Pancreas (tissue), 10 donors: ENCODE measurements around the gene HRH3. TPM values are rescaled to one million over a fixed set of nuclear protein-coding genes. Genes with fewer than 3 reads are reported as not detected.

Experiments
- ATAC-seq, 4 donors: fragments of 200-7000 bp; cut with Tn5 transposase; one replicate each; pipeline versions ENCODE4 v1.8.0 to v1.9.1; 2020; ENCODE audit warnings: mild to moderate bottlenecking in 4 of 4, moderate library complexity in 4 of 4
- DNase-seq, 6 donors: peaks; one replicate each; pipeline ENCODE4 v3.0.0-alpha.2; 2020
- FAIRE-seq: peaks from 2 replicates; lab custom pipeline; 2012; peaks lifted over from hg19 to GRCh38; lab: Jason Lieb, UNC
- H3K27ac ChIP-seq, 4 donors: fragments of 200-600 bp; sonication (generic); 1 replicate in 3 of 4; 2 replicates in 1 of 4; pipeline versions ENCODE4 v1.5.0 to v1.8.0; 2020
- H3K27me3 ChIP-seq, 4 donors: fragments of 200-600 bp; one replicate each; pipeline ENCODE4 v1.8.0; 2021
- H3K36me3 ChIP-seq, 3 donors: fragments of 200-600 bp; sonication (generic) in 1 of 3; one replicate each; pipeline versions ENCODE4 v1.5.0 to v1.8.0; 2020 to 2021
- H3K4me1 ChIP-seq, 3 donors: fragments of 200-600 bp; one replicate each; pipeline ENCODE4 v1.8.0; 2021
- H3K4me3 ChIP-seq, 4 donors: fragments of 200-600 bp; sonication (generic) in 2 of 4; one replicate each; pipeline versions ENCODE4 v1.5.0 to v1.8.0; 2020 to 2021
- H3K9me3 ChIP-seq, 4 donors: fragments of 200-600 bp; one replicate each; pipeline ENCODE4 v1.8.0; 2021
- WGBS, 2 donors: extraction: QIAGEN DNeasy Blood & Tissue Kit; methylation state at CpG; one replicate each; pipeline ENCODE4 v1.1.7; 2013; 5-methylcytosine and 5-hydroxymethylcytosine counted together
- intact Hi-C, 3 donors: fragments of 100-400 bp; cut with DNase I; formaldehyde crosslinking; loops; one replicate each; pipeline versions ENCODE4 v1.11.1 to v1.14.2; 2022
- polyA plus RNA-seq, 2 donors: library from polyadenylated mRNA; stranded (reverse); fragments of 200-250 nt; gene quantifications; one replicate each; pipeline ENCODE4 v1.2.3, GENCODE V29; 2013
- total RNA-seq, 6 donors: library from RNA; stranded (reverse); fragmentation: NEBNext Ultra II Directional in 4 of 6; extraction: Animal tissue kit (Norgen Biotek cat#: 25700) in 4 of 6; gene quantifications; one replicate each; pipeline versions ENCODE4 v1.2.1 to v1.2.4, GENCODE V29; 2021 to 2023
- TF ChIP-seq, protein P1 (sequence below), 4 donors: fragments of 200-600 bp; sonication (generic) in 3 of 4; IDR thresholded peaks; one replicate each; pipeline versions ENCODE4 v1.5.0 to v1.8.0; 2021; ENCODE audit warnings: antibody characterized with exemption in 4 of 4
- donor health status: healthy with polysubstance abuse.
- donor health status: DM: no; HTN: no; CAD: no; lungs with moderate emphysema.
- donor health status: DM: no; HTN: no; CAD: no.
- donor health status: control.
- donor health status: control.
- donor health status: Bipolar disorder and iron deficiency.
- donor health status: DM: yes; HTN: yes; CAD: no.
- donor health status: DM: no; HTN: no; CAD: no.
- donor health status: DM: no; HTN: no; CAD: no.
- donor health status: DM: yes; HTN: yes; CAD: no.

Gene HRH3
- total and polyA plus RNA-seq, 8 donors = 0.02 to 0.08 (median 0.04) TPM; not detected in 5

DNA sequence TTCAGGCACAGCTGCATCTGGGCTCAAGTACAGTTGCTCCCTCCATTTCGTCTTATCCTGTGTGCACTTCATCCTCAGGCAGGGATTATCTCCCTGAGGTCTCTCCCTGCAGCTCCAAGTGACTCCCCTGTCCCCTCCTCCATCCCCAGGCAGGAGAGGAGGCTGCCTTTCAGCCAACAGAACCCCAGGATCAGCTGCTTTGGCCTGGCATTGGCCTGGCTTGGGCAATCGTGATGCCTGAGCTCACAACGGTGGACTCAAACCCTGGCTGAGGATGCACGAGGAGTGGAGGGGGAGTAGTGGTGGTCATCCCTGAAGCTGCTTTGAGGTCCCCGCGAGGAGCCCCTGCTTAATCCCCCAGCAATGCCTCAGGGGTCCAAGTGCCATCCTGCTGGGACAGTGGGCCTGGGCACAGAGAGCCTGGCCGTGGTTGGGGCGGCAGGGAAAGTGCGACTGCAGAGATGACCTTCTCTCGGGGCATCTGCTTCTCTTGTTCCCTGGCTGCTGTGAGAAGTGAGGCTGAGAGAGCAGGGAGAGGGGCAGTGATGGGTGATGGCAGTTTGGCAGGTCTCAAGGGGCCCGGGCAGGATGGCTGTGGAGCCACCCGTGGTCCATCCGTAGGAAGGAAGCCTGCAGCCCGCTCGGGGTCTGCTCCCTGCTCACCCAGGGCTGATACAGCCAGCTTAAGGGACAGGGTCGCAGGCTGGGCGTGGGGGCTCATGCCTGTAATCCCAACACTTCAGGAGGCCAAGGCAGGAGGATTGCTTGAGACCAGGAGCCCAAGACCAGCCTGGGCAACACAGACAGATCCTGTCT is 6.0 kb upstream of the HRH3 start:
- peaks cover 0 to 9% (median 6%) of the 10 kb centered on the region in 3 donors for H3K4me1 ChIP-seq
- intact Hi-C loops = no loop called here
- H3K27me3 ChIP-seq = peaks cover 0 to 3% (median 0%) of the 10 kb centered on the region in 4 donors
- ATAC-seq (no peak), FAIRE-seq (no peak), DNase-seq (peak in 1 of 6 donors; percentile 56)
- TF ChIP-seq, protein P1, sequence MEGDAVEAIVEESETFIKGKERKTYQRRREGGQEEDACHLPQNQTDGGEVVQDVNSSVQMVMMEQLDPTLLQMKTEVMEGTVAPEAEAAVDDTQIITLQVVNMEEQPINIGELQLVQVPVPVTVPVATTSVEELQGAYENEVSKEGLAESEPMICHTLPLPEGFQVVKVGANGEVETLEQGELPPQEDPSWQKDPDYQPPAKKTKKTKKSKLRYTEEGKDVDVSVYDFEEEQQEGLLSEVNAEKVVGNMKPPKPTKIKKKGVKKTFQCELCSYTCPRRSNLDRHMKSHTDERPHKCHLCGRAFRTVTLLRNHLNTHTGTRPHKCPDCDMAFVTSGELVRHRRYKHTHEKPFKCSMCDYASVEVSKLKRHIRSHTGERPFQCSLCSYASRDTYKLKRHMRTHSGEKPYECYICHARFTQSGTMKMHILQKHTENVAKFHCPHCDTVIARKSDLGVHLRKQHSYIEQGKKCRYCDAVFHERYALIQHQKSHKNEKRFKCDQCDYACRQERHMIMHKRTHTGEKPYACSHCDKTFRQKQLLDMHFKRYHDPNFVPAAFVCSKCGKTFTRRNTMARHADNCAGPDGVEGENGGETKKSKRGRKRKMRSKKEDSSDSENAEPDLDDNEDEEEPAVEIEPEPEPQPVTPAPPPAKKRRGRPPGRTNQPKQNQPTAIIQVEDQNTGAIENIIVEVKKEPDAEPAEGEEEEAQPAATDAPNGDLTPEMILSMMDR (IDR thresholded peaks at IDR 0.05) = no peak
- H3K27ac ChIP-seq = no peak overlapping the region
- H3K36me3 ChIP-seq = no peaks in the 10 kb centered on the region
- 81 to 84% methylated on average over 17 of the region's 17 CpGs for WGBS, 2 donors
- H3K4me3 ChIP-seq = no peak overlapping the region
- no peaks in the 10 kb centered on the region for H3K9me3 ChIP-seq

DNA sequence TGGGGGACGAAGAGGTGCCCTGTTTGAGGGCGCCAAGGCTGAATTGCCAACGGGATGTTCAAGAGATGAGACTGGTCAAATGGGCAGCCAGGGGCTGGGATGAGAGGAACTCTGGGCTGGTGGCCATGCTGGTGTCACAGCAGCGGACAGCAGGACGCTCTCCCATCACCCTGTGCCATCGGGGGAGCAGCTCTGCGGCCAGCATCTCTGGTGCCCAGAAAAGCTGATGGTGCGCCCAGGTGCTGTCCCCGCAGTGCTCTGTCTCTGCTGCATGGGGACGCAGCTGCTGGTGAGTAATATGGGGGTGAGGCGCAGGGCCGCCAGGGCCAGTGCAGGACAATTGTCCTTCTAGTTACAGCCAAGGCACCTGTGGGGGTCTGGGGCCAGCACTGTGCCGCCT is 4.9 kb upstream of the HRH3 start:
- Histone ChIP-seq H3K27ac (no peak overlapping the region), H3K27me3 (peaks cover 0 to 8% (median 0%) of the 10 kb centered on the region in 4 donors), H3K36me3 (no peaks in the 10 kb centered on the region), H3K4me3 (no peak overlapping the region), H3K9me3 (no peaks in the 10 kb centered on the region), H3K4me1 (peaks cover 7 to 15% (median 12%) of the 10 kb centered on the region in 3 donors)
- peak in 1 of 6 donors; percentile 42 for DNase-seq
- WGBS, 2 donors = 85% methylated on average over 13 of the region's 13 CpGs
- FAIRE-seq = no peak
- intact Hi-C loops = no loop called here
- ATAC-seq = no peak
- TF ChIP-seq, protein P1 (IDR thresholded peaks at IDR 0.05) = no peak

DNA sequence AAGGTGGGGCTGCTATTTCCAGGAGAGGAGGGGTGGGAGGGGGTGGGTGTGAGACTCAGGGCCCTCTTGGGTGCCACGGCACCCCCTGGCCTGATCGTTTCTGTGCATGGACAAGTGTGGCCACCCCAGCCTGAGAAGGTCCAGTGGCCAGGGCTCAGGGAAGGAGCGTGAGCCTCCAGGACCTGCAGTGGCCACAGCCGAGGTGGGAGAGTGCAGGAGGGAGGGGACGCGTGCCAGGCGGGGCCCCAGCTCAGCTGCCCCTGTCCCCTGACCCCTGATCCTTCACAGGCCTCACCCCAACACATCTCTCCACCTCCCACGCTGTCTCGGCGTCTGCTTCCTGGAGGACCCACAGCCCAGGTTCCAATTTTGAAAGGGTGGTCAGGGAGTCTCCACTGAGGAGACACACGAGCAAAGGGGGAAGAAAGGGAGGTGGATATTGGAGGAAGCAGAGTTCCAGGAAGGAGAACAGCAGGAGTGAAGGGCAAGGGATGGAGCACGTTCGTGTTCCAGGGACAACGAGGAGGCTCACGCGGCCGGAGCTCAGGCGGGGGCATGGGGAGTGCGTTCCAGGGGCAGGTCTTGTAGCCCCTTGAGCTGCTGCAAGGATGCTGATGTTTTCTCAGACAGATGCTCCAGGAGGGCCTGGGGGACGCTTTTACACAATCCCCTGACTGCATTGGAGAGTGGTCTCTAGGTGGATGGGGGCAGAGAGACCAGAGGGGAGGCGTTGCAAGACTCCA is 4.2 kb upstream of the HRH3 start:
- no peak for FAIRE-seq
- DNase-seq = peak in 1 of 6 donors; percentile 59
- intact Hi-C loops = no loop called here
- H3K9me3 ChIP-seq = no peaks in the 10 kb centered on the region
- H3K27ac ChIP-seq = no peak overlapping the region
- H3K27me3 ChIP-seq = peaks cover 0 to 8% (median 0%) of the 10 kb centered on the region in 4 donors
- H3K36me3 ChIP-seq = no peaks in the 10 kb centered on the region
- TF ChIP-seq, protein P1 (IDR thresholded peaks at IDR 0.05) = no peak
- ATAC-seq = no peak
- H3K4me3 ChIP-seq = no peak overlapping the region
- 72 to 76% methylated on average over 20 to 21 of the region's 21 CpGs for WGBS, 2 donors
- peaks cover 7 to 15% (median 12%) of the 10 kb centered on the region in 3 donors for H3K4me1 ChIP-seq

DNA sequence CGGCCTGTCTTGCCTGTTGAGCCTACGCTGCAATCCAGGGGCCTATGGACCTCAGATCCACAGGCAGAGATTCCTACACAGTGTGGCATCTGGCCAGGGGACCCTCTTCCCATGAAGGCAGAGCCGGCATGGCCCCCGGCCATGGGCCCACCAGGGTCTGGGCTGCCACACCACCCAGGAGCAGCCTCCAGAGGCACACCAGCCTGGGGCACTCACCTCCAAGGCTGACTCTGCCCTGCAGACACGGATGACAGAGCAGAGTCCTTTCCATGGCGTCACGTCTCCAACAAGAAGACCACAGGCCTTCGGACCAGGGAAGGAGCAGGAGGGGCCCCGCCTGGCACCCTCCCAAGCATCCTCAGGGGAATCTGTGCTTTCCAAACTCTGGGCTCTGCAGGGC is 3.5 kb upstream of the HRH3 start:
- 80 to 86% methylated on average over 7 to 9 of the region's 9 CpGs for WGBS, 2 donors
- DNase-seq (peak in 1 of 6 donors; percentile 52), ATAC-seq (no peak), FAIRE-seq (no peak)
- Histone ChIP-seq H3K27ac (no peak overlapping the region), H3K27me3 (peaks cover 0 to 8% (median 0%) of the 10 kb centered on the region in 4 donors), H3K4me3 (no peak overlapping the region), H3K36me3 (no peaks in the 10 kb centered on the region), H3K9me3 (no peaks in the 10 kb centered on the region), H3K4me1 (peaks cover 7 to 15% (median 12%) of the 10 kb centered on the region in 3 donors)
- intact Hi-C loops = no loop called here
- TF ChIP-seq, protein P1 (IDR thresholded peaks at IDR 0.05) = no peak
